Measurements from ENCODE around the gene CCDC7.
"Not testable (repeated sequence)": the region's sequence is repeated elsewhere in the genome, so short reads cannot be mapped to it uniquely, and the experiment has no call there.

- TF ChIP-seq CTCF (IDR thresholded peaks at IDR 0.05); ZBTB33 (IDR thresholded peaks at IDR 0.05; ENCODE audit: borderline replicate concordance, low read depth); TAF1 (IDR thresholded peaks at IDR 0.05; ENCODE audit: borderline replicate concordance, low read depth, low read length); CHD2 (IDR thresholded peaks at IDR 0.05; ENCODE audit: low read length, partially characterized antibody); MEF2A (IDR thresholded peaks at IDR 0.05; ENCODE audit: borderline replicate concordance, low read depth); POLR2AphosphoS5 (IDR thresholded peaks at IDR 0.05; ENCODE audit: low read depth, low read length); RAD21 (IDR thresholded peaks at IDR 0.05; ENCODE audit: low read length); YY1 (IDR thresholded peaks at IDR 0.05; ENCODE audit: low read depth): not testable (repeated sequence)
Measured at GRCh38 chr10:32397163-32397562, 48.8 kb upstream of the CCDC7 start.

Measured in SK-N-SH (cell line).